GM18868 (cell line): ENCODE results near the gene COBL.
"Not testable (repeated sequence)": the region's sequence is repeated elsewhere in the genome, so short reads cannot be mapped to it uniquely, and the experiment has no call there.

Source experiments
- ATAC-seq: cut with Tn5 transposase; IDR thresholded peaks from one replicate; pipeline ENCODE4 v1.9.1; 2021; ENCODE audit warnings: mild to moderate bottlenecking, moderate library complexity; ENCODE audit not compliant: unreplicated experiment

Gene COBL

DNA sequence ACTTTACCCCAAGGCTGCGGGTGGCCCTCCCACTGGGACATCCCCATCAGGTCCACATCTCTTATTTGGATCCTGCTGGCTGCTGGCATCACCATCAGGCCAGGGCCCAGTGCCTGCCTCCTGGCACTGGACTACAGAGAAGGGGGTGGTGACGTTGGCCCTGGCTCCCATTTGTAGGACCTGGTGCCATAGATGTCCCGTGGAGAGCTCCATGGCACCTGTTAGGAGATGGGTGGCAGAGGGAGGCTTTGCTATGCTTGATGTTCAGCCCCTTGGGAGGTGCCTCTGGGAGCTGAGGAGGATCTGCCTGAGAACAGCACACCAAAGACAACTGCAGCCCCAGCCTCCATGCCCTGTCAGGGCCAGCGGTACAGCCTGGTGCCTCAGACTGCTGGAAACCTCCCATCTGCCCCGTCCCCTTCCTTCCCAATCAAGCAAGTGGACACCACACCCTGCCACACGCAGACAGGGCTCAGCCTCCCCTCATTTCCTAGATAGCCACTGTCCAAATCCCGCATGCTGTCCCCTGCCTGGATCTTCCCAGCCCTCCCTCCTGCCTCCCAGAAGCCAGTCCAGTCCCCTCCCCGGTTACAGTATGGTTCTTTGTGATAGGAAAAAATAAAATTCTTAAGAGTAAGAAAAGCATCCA is 303.9 kb downstream of the COBL start:
- no peak for ATAC-seq

DNA sequence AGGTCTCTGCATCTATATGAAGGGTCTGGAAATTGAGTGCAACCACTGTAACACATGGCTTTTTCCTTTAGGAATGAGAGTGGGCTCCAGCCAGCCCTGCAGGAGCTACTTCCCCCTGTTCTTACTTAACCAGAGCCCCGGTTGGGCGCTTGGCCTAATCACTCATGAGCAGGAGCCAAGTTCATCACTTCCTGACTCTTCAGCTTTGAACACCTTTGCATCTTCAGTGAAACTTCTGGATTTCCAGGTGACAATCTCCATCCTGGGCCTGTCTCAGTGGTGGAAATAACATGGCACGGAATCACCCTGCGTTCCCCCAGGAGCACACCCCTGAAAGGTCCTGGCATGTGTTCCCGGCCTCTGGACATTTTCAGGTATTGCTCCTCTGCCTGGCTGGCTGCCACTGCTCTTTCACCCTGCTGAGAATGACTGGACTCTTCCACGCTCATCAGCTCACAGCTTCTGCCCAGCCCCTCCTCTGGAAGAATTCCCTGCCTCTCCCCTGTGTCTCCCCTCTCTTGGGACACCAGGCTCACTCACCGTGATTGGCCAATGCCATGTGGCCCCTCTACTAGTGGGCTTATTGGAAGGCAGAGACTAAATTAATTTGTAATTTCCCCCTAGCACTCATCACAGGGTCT is 304.8 kb downstream of the COBL start:
- no peak for ATAC-seq

DNA sequence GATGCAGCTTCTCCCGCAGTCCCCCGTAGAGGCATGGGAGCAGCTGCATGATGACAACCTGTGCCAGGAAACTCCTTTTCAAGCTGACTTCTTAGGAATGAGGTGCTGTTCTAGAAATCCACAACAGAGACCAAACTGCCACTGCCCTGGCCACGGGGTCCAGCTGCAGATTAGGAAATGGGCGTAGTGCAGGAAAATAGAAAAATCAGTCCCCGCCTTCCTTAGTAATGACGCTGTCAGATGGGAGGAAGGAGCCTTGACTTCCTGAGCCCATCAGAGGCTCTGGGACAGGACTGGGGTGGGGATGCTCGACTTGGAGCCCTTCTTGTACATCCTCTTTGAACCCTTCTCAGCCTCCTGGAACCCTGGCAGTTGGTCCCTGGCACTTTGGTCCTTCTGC is 306.1 kb downstream of the COBL start:
- no peak for ATAC-seq

DNA sequence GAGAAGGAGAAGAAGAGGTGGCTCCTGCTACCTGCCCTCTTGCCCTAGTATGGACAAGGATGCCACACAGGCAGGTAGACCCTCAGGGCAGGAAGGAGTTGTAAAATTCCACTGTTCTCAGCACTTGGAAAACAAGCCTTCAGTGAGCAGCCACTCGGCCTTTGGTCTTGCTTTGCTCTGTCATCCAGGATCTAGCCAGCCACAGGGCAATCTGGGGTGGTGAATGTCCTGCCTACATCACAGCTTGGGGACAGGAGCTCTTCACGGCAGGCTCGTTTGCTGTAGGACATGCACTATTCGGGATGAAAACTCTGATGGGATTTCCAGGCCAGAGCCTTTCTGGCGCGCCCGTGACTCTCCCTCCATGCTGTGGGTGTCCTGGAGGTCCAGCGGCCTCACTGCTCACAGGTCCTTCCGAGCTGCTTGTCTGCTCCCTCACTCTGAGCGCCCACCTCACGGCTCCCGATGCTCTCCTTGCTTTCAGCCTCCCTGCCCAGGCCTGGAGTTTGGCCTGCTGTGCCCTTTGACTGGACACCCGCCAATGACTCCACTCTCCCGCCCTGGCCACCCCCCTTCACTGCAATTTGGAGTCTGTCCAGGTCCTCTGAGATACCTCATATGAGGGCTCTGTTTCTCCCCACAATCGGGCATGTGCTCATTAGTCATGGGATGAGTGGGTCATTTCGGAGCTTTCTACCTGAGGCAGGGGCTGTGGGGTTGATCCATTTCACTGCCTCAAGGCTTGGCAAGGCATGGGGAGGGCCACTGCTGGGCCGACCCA is 306.7 kb downstream of the COBL start:
- no peak for ATAC-seq

DNA sequence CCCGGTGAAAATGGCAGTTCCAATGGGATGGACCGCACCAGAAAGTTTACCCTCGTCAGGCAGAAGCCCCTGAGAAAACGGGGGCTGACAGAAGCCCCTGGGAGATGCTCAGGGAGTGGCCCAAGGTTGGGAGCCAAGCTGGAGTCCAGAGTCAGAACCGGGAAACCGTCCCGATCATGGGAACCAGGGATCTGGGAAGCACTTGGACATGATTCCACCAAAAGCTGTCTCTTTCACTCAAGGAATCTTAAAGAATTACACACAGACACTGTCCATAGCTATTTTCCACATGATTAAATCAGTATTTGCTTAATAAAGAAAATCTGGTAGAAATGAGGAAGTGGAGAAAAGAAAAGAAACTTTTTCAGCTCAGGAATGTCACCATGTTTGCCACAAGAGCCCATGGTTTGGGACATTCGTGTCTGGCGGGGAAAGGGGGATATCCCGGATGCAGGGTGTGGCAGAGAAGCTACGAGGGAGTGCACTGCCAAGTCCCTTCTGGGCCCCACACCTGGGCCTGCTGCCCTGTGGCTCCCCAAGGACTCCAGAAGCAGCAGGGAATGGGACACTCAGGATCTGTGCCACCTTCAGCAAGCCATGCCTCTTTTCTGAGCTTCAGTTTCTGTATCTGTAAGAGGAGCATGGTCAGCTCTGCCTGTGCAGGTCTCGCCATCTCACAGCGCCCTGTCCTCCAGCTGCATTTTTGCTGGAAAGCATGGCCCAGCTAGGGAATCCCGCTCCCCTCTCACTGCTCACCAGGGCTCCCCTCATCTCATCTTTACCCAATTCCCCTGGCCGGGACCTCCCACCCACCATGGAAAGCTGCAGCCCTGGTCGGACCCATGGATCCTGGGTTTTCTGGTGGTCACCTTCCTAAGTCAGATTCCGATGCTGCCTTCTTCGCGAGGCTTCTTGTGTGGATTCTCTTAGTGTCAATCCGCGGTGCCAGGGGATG is 308.8 kb downstream of the COBL start:
- no peak for ATAC-seq

DNA sequence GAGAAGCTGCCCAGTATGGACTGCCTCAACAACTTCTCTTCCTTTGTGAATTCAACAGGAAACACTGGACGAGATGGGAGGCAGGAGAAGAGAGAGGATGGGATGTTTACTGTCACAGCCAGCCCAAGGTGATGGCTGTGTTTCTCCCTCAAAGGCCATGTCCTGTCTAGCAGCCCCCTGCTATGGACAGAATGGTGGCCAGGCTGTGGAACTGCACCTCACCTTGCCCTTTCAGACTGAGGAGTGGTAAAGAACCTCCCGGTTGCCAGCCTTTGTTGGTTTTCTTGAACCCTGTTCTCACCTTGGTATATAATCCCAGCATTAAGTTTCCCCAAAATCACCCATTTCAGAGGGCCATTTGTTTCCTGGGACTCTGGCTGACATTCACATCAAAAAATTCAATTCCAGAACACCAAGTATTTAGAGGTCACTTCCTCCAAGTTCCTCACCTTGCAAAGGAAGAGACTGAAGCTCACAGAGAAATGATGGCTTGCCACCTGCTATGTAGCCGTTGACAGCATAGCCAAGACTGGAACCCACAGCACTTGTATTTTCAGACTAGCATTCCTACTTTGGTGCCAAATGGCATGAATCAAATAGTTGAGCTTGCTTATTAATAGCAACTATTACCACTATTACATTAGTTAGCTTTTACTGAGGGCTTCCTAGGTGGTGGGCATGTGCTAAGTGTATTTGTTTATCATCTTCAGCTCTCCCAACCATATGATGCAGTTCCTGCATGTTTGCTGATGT is 309.9 kb downstream of the COBL start:
- ATAC-seq = no peak

DNA sequence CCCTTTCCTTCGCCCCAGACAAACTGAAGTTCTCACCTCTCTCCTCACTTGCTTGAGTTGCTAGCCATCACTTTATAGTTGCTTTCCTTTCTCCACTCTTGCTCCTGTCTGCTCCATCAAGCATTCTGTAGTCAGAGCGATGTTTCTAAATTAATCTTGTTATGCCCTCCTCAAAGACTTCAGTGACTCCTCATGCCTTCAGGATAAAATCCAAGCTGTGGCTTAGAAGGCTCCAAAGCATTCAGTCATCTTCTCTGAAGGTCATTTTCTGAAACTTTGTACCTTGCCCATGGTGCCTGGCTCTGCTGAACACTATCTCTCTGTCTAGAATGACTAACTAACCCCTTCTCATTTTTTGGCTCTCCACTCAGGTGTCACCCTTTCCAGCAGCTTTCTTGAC is 311.5 kb downstream of the COBL start:
- ATAC-seq = no peak

DNA sequence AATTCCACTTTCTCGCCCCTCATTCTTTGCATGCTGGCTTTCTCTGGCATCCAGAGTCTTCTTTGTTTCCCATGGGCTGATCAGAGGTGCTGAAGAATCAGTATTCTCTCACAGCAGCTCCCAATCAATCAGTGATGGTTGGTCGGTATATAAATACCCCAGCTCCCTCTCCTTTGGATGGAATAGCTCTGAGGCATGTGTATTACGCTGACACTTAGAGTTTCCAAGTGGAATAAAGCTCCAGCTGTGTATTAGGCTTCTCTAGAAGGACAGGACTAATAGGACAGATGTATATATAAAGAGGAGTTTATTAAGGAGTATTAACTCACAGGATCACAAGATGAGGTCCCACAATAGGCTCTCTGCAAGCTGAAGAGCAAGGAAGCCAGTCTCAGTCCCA is 315.7 kb downstream of the COBL start:
- no peak for ATAC-seq

DNA sequence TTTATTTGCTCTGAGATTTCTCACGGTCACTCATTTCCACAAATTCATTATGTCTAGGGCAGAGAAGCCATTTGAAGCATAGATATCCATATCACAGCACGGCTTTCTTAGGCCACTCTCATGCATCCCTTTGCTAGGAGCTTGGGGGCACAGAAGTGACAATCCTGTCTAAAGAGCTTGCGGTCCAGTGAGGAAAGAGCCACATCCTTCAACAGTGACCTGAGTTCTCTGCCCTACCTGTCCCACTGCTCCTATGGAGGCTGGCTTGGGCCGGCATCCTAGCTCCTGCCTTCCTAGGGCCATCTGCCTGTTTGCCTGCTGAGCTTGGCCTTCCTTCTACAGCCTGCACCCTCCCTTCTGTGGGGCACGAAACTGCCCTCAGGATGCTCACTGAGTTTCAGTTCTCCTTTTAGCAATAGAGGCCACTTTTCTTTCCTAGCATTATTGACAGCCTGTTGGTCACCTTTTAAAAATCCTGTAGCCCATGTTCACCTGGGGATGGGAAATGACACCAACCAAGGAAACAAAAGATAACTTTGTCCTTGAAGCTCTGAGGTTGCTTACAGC is 321.8 kb downstream of the COBL start:
- no peak for ATAC-seq

DNA sequence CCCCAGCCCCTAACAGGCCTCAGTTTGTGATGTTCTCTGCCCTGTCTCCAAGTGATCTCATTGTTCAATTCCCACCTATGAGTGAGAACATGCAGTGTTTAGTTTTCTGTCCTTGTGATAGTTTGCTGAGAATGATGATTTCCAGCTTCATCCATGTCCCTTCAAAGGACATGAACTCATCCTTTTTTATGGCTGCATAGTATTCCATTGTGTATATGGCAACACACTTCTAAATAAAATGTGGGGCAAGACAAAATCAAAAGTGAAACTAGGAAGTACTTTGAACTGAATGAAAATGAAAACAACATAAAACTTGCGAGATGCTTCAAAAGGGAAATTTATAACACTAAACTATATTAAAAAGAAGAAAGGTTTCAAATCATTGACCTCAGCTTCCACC is 326.4 kb downstream of the COBL start:
- ATAC-seq = not testable (repeated sequence)

DNA sequence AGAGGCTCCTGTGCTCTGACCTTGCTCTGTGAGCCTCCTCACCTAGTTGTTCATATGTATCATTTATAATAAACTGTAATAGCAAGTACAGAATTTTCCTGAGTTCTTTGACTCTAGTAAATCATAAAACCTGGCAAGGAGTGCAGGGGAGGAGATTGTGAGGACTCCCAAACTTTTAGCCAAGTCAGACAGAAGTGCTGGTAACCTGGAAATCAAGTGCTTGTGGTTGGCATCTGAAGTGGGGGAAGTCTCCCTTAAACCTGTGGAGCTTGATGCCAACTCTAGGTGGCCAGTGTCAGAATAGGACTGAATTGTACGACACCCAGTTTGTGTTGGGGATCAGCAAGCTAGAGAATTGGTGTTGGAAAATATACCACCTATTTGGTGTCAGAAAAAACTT is 327.6 kb downstream of the COBL start:
- no peak for ATAC-seq

DNA sequence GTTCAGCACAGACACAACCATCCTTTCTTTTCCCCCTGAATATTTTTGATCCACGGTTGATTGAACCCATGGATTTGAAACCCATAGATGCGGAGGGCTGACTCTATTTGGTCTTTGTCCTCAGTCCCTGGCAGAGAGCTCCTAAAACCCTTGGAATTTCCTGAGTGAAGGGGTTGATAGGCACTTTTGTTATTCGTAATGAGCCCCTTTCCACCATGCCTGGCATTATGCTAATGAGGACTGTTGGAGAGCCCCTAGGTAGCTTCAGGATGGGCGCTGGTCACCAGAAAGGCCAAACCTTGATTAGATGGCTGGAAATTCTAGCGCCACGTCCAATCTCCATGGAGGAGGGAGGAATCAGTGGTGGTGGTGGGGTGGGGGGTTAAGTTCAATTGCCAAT is 328.1 kb downstream of the COBL start:
- no peak for ATAC-seq

DNA sequence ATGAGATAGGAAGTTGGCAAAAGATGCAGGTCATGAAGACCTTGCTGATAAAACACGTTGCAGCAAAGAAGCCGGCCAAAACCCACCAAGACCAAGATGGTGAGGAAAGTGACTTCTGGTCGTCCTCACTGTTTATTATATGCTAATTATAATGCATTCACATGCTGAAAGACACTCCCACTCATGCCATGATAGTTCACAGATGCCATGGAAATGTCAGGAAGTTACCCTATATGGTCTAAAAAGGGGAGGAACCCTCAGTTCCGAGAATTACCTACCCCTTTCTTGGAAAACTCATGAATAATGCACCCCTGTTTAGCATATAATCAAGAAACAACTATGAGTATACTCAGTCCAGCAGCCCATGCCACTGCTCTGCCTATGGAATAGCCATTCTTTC is 331.5 kb downstream of the COBL start:
- ATAC-seq = no peak

DNA sequence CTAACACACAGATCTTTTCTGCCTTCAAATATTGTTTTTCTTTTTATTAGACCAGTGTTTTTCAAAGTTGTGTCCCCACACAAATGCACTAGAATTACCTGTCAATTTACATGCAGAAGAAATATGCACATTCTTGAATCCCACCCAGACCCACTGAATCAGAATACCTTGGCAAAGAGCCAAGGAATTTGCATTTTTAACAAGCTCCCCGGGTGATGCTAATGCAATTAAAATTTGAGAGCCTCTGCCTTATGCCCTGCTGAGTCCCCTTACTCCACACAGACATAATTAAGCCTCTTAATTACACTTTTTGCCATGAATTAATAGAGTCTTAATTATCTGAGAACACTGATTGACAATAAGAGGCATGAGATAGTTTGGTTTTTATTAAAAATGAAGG is 332.8 kb downstream of the COBL start:
- no peak for ATAC-seq

DNA sequence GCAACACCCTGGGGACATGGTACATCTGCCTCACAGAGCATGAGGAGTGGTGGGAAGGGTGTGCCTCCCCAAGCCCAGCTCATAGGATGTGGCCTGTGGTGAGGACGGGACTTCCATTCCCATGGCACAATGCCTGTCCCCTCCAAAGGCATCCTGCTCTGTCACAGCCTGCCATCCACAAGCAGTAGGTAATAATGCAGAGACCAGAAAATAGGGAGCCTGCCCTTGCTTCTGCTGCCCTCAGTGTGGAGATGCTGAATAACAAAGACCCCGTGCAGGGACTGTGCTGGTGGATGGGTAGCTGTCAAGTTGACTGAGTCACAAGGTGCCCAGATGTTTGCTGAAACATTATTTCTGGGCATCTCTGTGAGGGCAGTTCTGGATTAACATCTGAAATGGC is 334.0 kb downstream of the COBL start:
- no peak for ATAC-seq

DNA sequence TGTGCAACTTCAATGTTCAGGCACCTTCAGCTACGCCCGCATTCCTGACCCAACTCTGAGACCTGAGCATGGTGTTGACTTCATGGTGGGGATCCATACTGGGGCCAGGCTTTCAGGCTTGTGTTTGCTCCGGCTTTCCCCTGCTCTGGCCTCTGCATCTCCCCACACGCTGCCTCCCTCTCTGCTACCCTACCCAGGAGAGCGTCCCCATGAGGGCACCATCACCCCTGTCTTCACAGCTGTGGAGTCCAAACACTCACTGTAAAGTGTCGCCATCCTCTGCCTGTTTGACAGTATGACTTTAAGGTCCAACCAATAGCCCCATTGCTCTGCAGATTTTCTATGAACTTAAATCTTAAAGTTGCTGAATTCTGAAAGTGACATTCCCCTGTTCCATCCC is 334.9 kb downstream of the COBL start:
- ATAC-seq = no peak

DNA sequence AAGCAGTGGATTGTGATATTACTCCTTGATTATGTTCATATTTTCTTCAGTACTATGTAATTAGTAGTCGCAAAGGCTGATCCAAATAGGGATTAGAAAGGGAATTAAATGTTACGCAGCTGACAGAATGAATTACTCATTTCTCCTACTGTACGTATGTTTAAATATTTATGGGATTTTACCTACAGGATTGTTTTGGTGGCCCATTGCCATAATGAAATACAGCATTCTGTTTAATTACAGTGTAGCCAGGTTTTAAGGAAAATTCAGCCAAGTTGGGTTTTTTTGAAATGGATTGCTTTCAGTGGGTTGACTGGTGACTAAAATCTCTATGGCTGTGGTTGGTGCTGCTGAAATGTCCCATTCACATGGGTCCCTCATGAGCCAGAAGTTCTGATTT is 336.2 kb downstream of the COBL start:
- no peak for ATAC-seq

DNA sequence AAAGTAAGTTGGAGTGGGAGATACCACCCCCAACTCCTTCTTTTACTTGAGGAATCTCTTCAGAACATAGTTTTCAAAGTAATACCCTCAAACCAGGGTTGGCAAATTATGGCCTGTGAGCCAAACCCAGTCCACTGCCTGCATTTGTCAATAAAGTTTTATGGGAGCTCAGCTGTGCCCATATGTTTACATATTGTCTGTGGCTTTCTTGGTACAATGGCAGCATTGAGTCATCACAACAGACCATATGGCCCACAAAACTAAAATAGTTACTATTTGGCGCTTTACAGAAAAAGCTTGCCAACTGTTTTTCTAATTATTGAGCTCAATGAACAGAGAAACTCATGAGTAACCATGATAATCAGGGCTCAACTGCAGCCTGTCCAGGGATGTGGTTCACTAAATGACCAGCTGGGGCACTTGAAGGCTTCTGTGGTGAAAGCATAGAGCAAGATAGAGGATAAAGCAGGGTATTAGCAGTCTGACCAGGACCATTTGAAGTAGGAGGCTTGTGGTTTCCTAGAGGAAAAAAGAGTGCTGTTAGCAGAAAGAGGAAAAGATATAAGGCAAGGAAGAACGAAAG is 337.9 kb downstream of the COBL start:
- no peak for ATAC-seq

DNA sequence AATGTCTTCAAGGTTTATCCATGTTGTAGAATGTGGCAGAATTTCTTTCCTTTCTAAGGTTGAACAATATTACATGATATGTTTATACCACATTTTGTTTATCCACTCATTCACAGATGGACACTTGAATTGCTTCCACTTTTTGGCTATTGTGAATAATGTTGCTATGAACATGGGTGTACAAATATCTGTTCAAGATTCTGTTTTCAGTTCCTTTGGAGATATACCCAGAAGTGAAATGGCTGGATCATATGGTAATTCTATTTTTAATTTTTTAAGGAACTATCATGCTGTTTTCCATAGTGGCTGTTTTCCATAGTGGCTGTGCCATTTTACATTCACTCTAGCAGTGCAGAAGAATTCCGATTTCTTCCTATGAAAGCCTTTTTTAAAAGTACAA is 339.2 kb downstream of the COBL start:
- no peak for ATAC-seq

DNA sequence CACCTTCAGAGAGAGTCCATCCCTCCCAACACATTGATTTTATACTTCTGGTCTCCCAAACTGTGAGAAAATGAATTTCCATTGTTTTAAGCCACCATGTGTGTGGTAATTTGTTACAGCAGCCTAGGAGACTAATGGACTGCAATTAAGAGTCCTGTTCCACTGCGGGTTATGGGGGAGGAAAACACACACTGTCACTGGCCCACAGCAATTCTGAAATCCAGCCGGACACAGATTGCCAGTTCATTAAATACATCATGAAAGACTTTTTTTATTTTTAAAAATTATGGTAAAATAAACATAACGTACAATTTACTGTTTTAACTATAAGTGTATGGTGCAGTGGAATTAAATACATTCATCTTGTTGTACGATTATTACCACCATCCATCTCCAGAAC is 340.5 kb downstream of the COBL start:
- ATAC-seq = no peak
